Measurements from ENCODE around the gene ZC2HC1C.

Gene ZC2HC1C

GRCh38 chr14:75091251-75091650, 21.8 kb downstream of the ZC2HC1C start:
- Mint-ChIP-seq H3K4me3 (no peak overlapping the region), H3K27me3 (no peaks in the 10 kb centered on the region), H3K36me3 (ENCODE audit: low read depth) (peaks cover 76% of the 10 kb centered on the region), H3K27ac (no peak overlapping the region), H3K4me1 (ENCODE audit: low read depth) (no peaks in the 10 kb centered on the region), H3K9me3 (no peaks in the 10 kb centered on the region)
- intact Hi-C loops (cut with micrococcal nuclease) = no loop called here

- no peaks in the 10 kb centered on the region for H3K9me3 Mint-ChIP-seq
- H3K4me3 Mint-ChIP-seq = no peak overlapping the region
- no peak overlapping the region for H3K27ac Mint-ChIP-seq
- peaks cover 76% of the 10 kb centered on the region for H3K36me3 Mint-ChIP-seq (ENCODE audit: low read depth)
- no peaks in the 10 kb centered on the region for H3K4me1 Mint-ChIP-seq (ENCODE audit: low read depth)
- intact Hi-C loops (cut with micrococcal nuclease) = no loop called here
- no peaks in the 10 kb centered on the region for H3K27me3 Mint-ChIP-seq
Observed at GRCh38 chr14:75092698-75093097, 23.3 kb downstream of the ZC2HC1C start.

- no peaks in the 10 kb centered on the region for H3K9me3 Mint-ChIP-seq
- no peak overlapping the region for H3K4me3 Mint-ChIP-seq
- peaks cover 96% of the 10 kb centered on the region for H3K36me3 Mint-ChIP-seq (ENCODE audit: low read depth)
- intact Hi-C loops (cut with micrococcal nuclease) = no loop called here
- H3K4me1 Mint-ChIP-seq (ENCODE audit: low read depth) = no peaks in the 10 kb centered on the region
- H3K27me3 Mint-ChIP-seq = no peaks in the 10 kb centered on the region
- no peak overlapping the region for H3K27ac Mint-ChIP-seq
Observed at GRCh38 chr14:75094896-75095295, 25.5 kb downstream of the ZC2HC1C start.

GRCh38 chr14:75095690-75096089, 26.2 kb downstream of the ZC2HC1C start:
- Mint-ChIP-seq H3K27ac (no peak overlapping the region), H3K27me3 (no peaks in the 10 kb centered on the region), H3K36me3 (ENCODE audit: low read depth) (peaks cover 97% of the 10 kb centered on the region), H3K4me3 (no peak overlapping the region), H3K9me3 (no peaks in the 10 kb centered on the region), H3K4me1 (ENCODE audit: low read depth) (no peaks in the 10 kb centered on the region)
- intact Hi-C loops (cut with micrococcal nuclease) = no loop called here

- no peaks in the 10 kb centered on the region for H3K4me1 Mint-ChIP-seq (ENCODE audit: low read depth)
- intact Hi-C loops (cut with micrococcal nuclease) = no loop called here
- H3K9me3 Mint-ChIP-seq = no peaks in the 10 kb centered on the region
- no peaks in the 10 kb centered on the region for H3K27me3 Mint-ChIP-seq
- no peak overlapping the region for H3K27ac Mint-ChIP-seq
- peaks cover 97% of the 10 kb centered on the region for H3K36me3 Mint-ChIP-seq (ENCODE audit: low read depth)
- H3K4me3 Mint-ChIP-seq = no peak overlapping the region
Observed at GRCh38 chr14:75096959-75097358, 27.5 kb downstream of the ZC2HC1C start.

GRCh38 chr14:75098212-75098611, 28.8 kb downstream of the ZC2HC1C start:
- H3K27ac Mint-ChIP-seq = no peak overlapping the region
- intact Hi-C loops (cut with micrococcal nuclease) = no loop called here
- H3K4me1 Mint-ChIP-seq (ENCODE audit: low read depth) = no peaks in the 10 kb centered on the region
- peaks cover 99% of the 10 kb centered on the region for H3K36me3 Mint-ChIP-seq (ENCODE audit: low read depth)
- no peaks in the 10 kb centered on the region for H3K27me3 Mint-ChIP-seq
- H3K4me3 Mint-ChIP-seq = no peak overlapping the region
- H3K9me3 Mint-ChIP-seq = no peaks in the 10 kb centered on the region

GRCh38 chr14:75098682-75099081, 29.2 kb downstream of the ZC2HC1C start:
- Mint-ChIP-seq H3K36me3 (ENCODE audit: low read depth) (peaks cover 98% of the 10 kb centered on the region), H3K27ac (no peak overlapping the region), H3K9me3 (no peaks in the 10 kb centered on the region), H3K27me3 (no peaks in the 10 kb centered on the region), H3K4me3 (no peak overlapping the region), H3K4me1 (ENCODE audit: low read depth) (no peaks in the 10 kb centered on the region)
- intact Hi-C loops (cut with micrococcal nuclease) = no loop called here

- Mint-ChIP-seq H3K27ac (no peak overlapping the region), H3K27me3 (no peaks in the 10 kb centered on the region), H3K36me3 (ENCODE audit: low read depth) (peaks cover 98% of the 10 kb centered on the region), H3K4me3 (no peak overlapping the region), H3K4me1 (ENCODE audit: low read depth) (no peaks in the 10 kb centered on the region), H3K9me3 (no peaks in the 10 kb centered on the region)
- intact Hi-C loops (cut with micrococcal nuclease) = no loop called here
Observed at GRCh38 chr14:75101491-75101890, 32.0 kb downstream of the ZC2HC1C start.

GRCh38 chr14:75107186-75107585, 37.7 kb downstream of the ZC2HC1C start:
- Mint-ChIP-seq H3K9me3 (no peaks in the 10 kb centered on the region), H3K27ac (no peak overlapping the region), H3K27me3 (no peaks in the 10 kb centered on the region), H3K4me1 (ENCODE audit: low read depth) (no peaks in the 10 kb centered on the region), H3K4me3 (no peak overlapping the region), H3K36me3 (ENCODE audit: low read depth) (peaks cover 97% of the 10 kb centered on the region)
- intact Hi-C loops (cut with micrococcal nuclease) = no loop called here

GRCh38 chr14:75109877-75110276, 40.4 kb downstream of the ZC2HC1C start:
- intact Hi-C loops (cut with micrococcal nuclease) = no loop called here
- Mint-ChIP-seq H3K36me3 (ENCODE audit: low read depth) (peaks cover 93% of the 10 kb centered on the region), H3K27me3 (no peaks in the 10 kb centered on the region), H3K4me3 (no peak overlapping the region), H3K9me3 (no peaks in the 10 kb centered on the region), H3K27ac (no peak overlapping the region), H3K4me1 (ENCODE audit: low read depth) (no peaks in the 10 kb centered on the region)

GRCh38 chr14:75113932-75114539, 44.6 kb downstream of the ZC2HC1C start:
- H3K9me3 Mint-ChIP-seq = no peaks in the 10 kb centered on the region
- H3K27ac Mint-ChIP-seq = no peak overlapping the region
- H3K36me3 Mint-ChIP-seq (ENCODE audit: low read depth) = peaks cover 93% of the 10 kb centered on the region
- H3K27me3 Mint-ChIP-seq = no peaks in the 10 kb centered on the region
- no peaks in the 10 kb centered on the region for H3K4me1 Mint-ChIP-seq (ENCODE audit: low read depth)
- H3K4me3 Mint-ChIP-seq = no peak overlapping the region
- intact Hi-C loops (cut with micrococcal nuclease) = no loop called here

- intact Hi-C loops (cut with micrococcal nuclease) = no loop called here
- Mint-ChIP-seq H3K27ac (no peak overlapping the region), H3K4me1 (ENCODE audit: low read depth) (peaks cover 26% of the 10 kb centered on the region), H3K27me3 (no peaks in the 10 kb centered on the region), H3K36me3 (ENCODE audit: low read depth) (peaks cover 70% of the 10 kb centered on the region), H3K4me3 (no peak overlapping the region), H3K9me3 (no peaks in the 10 kb centered on the region)
Observed at GRCh38 chr14:75119056-75119455, 49.6 kb downstream of the ZC2HC1C start.

GRCh38 chr14:75120541-75121291, 51.3 kb downstream of the ZC2HC1C start:
- H3K9me3 Mint-ChIP-seq = no peaks in the 10 kb centered on the region
- H3K4me3 Mint-ChIP-seq = peak overlapping the region; percentile 4
- H3K36me3 Mint-ChIP-seq (ENCODE audit: low read depth) = peaks cover 60% of the 10 kb centered on the region
- H3K27me3 Mint-ChIP-seq = no peaks in the 10 kb centered on the region
- intact Hi-C loops (cut with micrococcal nuclease) = no loop called here
- peaks cover 40% of the 10 kb centered on the region for H3K4me1 Mint-ChIP-seq (ENCODE audit: low read depth)
- H3K27ac Mint-ChIP-seq = peak overlapping the region; percentile 88

GRCh38 chr14:75121552-75121951, 52.1 kb downstream of the ZC2HC1C start:
- Mint-ChIP-seq H3K36me3 (ENCODE audit: low read depth) (peaks cover 58% of the 10 kb centered on the region), H3K27me3 (no peaks in the 10 kb centered on the region), H3K4me3 (no peak overlapping the region), H3K9me3 (no peaks in the 10 kb centered on the region), H3K4me1 (ENCODE audit: low read depth) (peaks cover 48% of the 10 kb centered on the region), H3K27ac (peak overlapping the region; percentile 88)
- intact Hi-C loops (cut with micrococcal nuclease) = no loop called here

GRCh38 chr14:75123991-75124390, 54.5 kb downstream of the ZC2HC1C start:
- intact Hi-C loops (cut with micrococcal nuclease) = no loop called here

More at GRCh38 chr14:75123991-75124390, 54.5 kb downstream of the ZC2HC1C start:
- H3K27me3 Mint-ChIP-seq = no peaks in the 10 kb centered on the region
- H3K27ac Mint-ChIP-seq = peak overlapping the region; percentile 96
- peaks cover 64% of the 10 kb centered on the region for H3K4me1 Mint-ChIP-seq (ENCODE audit: low read depth)
- no peaks in the 10 kb centered on the region for H3K9me3 Mint-ChIP-seq
- H3K4me3 Mint-ChIP-seq = no peak overlapping the region
- peaks cover 47% of the 10 kb centered on the region for H3K36me3 Mint-ChIP-seq (ENCODE audit: low read depth)
